HEK293 (cell line): ENCODE data around the gene FERMT3.

Source experiments
- CTCF ChIA-PET: fragments of 350-600 bp; formaldehyde crosslinking; extraction: SDS; loops from one replicate; lab custom pipeline; 2021; ENCODE audit warnings: antibody characterized with exemption; lab: Yijun Ruan, JAX
- POLR2A ChIA-PET: fragments of 300-600 bp; formaldehyde crosslinking; extraction: SDS; loops from one replicate; lab custom pipeline; 2020; ENCODE audit warnings: antibody characterized with exemption, inconsistent platforms; lab: Yijun Ruan, JAX
- H3K27ac ChIP-seq: fragments of 200-500 bp; sonication (Bioruptor generic); 2 replicates; pipeline ENCODE4 v1.5.1; 2014; ENCODE audit warnings: low read depth, low read length, control low read depth, inconsistent platforms; ENCODE audit errors: extremely low read depth
- H3K36me3 ChIP-seq, 2 experiments: fragments of 200-500 bp in 1 of 2; sonication (Bioruptor generic) in 1 of 2; 1 replicate in 1 of 2; 2 replicates in 1 of 2; pipeline ENCODE4 v1.5.1; 2014 to 2017; ENCODE audit warnings: inconsistent platforms in 2 of 2, low read length in 2 of 2; ENCODE audit not compliant: control insufficient read depth in 2 of 2, insufficient read depth in 1 of 2
- H3K4me1 ChIP-seq: fragments of 200-500 bp; sonication (Bioruptor generic); 2 replicates; pipeline ENCODE4 v1.5.1; 2014; ENCODE audit warnings: mild to moderate bottlenecking, low read length, inconsistent platforms; ENCODE audit not compliant: control insufficient read depth, insufficient read depth
- H3K4me3 ChIP-seq: 2 replicates; pipeline ENCODE4 v1.5.1; 2011; ENCODE audit warnings: low read depth, mild to moderate bottlenecking, control low read depth, low read length, moderate library complexity
- H3K9me3 ChIP-seq: fragments of 200-500 bp; sonication (Bioruptor generic); 2 replicates; pipeline ENCODE4 v1.5.1; 2014; ENCODE audit warnings: low read depth, low read length, inconsistent platforms; ENCODE audit not compliant: control insufficient read depth, insufficient read depth
- GLIS1 ChIP-seq: fragments of 450-650 bp; formaldehyde crosslinking; IDR thresholded peaks from 2 replicates; pipeline ENCODE4 v1.5.1; 2016; ENCODE audit warnings: missing biosample characterization, missing genetic modification characterization
- HIC1 ChIP-seq: fragments of 450-650 bp; formaldehyde crosslinking; IDR thresholded peaks from 2 replicates; pipeline ENCODE4 v1.5.1; 2016; ENCODE audit warnings: missing biosample characterization, missing genetic modification characterization
- KLF10 ChIP-seq: fragments of 450-650 bp; IDR thresholded peaks from 2 replicates; pipeline ENCODE4 v1.5.1; 2018; ENCODE audit warnings: missing biosample characterization, mild to moderate bottlenecking, missing genetic modification characterization
- KLF17 ChIP-seq: fragments of 450-650 bp; formaldehyde crosslinking; IDR thresholded peaks from 2 replicates; pipeline ENCODE4 v1.5.1; 2016; ENCODE audit warnings: missing biosample characterization, missing genetic modification characterization
- ZBTB11 ChIP-seq: fragments of 450-650 bp; formaldehyde crosslinking; conservative IDR thresholded peaks from 2 replicates; pipeline ENCODE4 v1.5.1; 2016; ENCODE audit warnings: low read depth, missing biosample characterization, missing genetic modification characterization
- ZBTB44 ChIP-seq: fragments of 450-650 bp; IDR thresholded peaks from 2 replicates; pipeline ENCODE4 v1.5.1; 2018; ENCODE audit warnings: missing biosample characterization, mild to moderate bottlenecking, missing genetic modification characterization
- ZBTB8A ChIP-seq: fragments of 450-650 bp; formaldehyde crosslinking; IDR thresholded peaks from 2 replicates; pipeline ENCODE4 v1.5.1; 2016; ENCODE audit warnings: missing biosample characterization, missing genetic modification characterization
- ZNF10 ChIP-seq: fragments of 450-650 bp; formaldehyde crosslinking; IDR thresholded peaks from 2 replicates; pipeline ENCODE4 v1.5.1; 2017; ENCODE audit warnings: missing biosample characterization, missing genetic modification characterization
- ZNF280D ChIP-seq: fragments of 450-650 bp; formaldehyde crosslinking; IDR thresholded peaks from 2 replicates; pipeline ENCODE4 v1.5.1; 2016; ENCODE audit warnings: missing biosample characterization, missing genetic modification characterization
- ZNF529 ChIP-seq: fragments of 450-650 bp; formaldehyde crosslinking; IDR thresholded peaks from 2 replicates; pipeline ENCODE4 v1.5.1; 2017; ENCODE audit warnings: missing genetic modification characterization, missing biosample characterization; ENCODE audit not compliant: insufficient replicate concordance
- ZNF560 ChIP-seq: fragments of 450-650 bp; formaldehyde crosslinking; IDR thresholded peaks from 2 replicates; pipeline ENCODE4 v1.5.1; 2017; ENCODE audit warnings: missing biosample characterization, missing genetic modification characterization, borderline replicate concordance
- ZNF580 ChIP-seq: fragments of 450-650 bp; formaldehyde crosslinking; IDR thresholded peaks from 2 replicates; pipeline ENCODE4 v1.5.1; 2016; ENCODE audit warnings: missing biosample characterization, missing genetic modification characterization
- ZNF600 ChIP-seq: fragments of 450-650 bp; formaldehyde crosslinking; IDR thresholded peaks from 2 replicates; pipeline ENCODE4 v1.5.1; 2016; ENCODE audit warnings: missing biosample characterization, missing genetic modification characterization
- ZNF701 ChIP-seq: fragments of 450-650 bp; formaldehyde crosslinking; IDR thresholded peaks from 2 replicates; pipeline ENCODE4 v1.5.1; 2016; ENCODE audit warnings: missing biosample characterization, missing genetic modification characterization

The FERMT3 gene

GRCh38 chr11:64264371-64264852 lies 57.9 kb downstream of the FERMT3 start (continued):
- TF ChIP-seq ZBTB11 (tag by site-specific recombination) = no peak

- H3K9me3 ChIP-seq = no peaks in the 10 kb centered on the region
- peaks cover 0 to 57% of the 10 kb centered on the region in 2 experiments; a peak in 1 of 3 replicates for H3K36me3 ChIP-seq
- H3K4me1 ChIP-seq = peaks cover 2% of the 10 kb centered on the region; the same call in 1 of the 2 replicates
- H3K27ac ChIP-seq = no peak overlapping the region
- POLR2A ChIA-PET = interaction anchor here (0.6 to 7.0 kb wide), 3 partner anchors 12 to 15 kb away, joined by 3 to 52 read pairs (median 3); partner anchors contain the start of gene PLCB3
- TF ChIP-seq ZNF280D (tag by site-specific recombination) = no peak
- TF ChIP-seq HIC1 = 0 out of 2 replicates have a peak, but pooled peaks have one; percentile 28
- no peak for TF ChIP-seq ZNF580 (tag by site-specific recombination)
- TF ChIP-seq ZNF10 (tag by site-specific recombination) = no peak
- TF ChIP-seq KLF17 (tag by site-specific recombination) = no peak
- TF ChIP-seq GLIS1 (tag by site-specific recombination) = peak; percentile 34
- H3K4me3 ChIP-seq = no peak overlapping the region
- CTCF ChIA-PET = interaction anchor here (0.6 to 1.6 kb wide), 3 partner anchors 14 to 39 kb away, joined by 3 to 11 read pairs (median 5); partner anchors contain the start of gene PLCB3
Measured at GRCh38 chr11:64265176-64266160, 58.9 kb downstream of the FERMT3 start.

- CTCF ChIA-PET = interaction anchor here (6.8 kb wide), 1 partner anchor 36 kb away, joined by 81 read pairs; the partner anchor contains the start of genes CATSPERZ and ESRRA
- POLR2A ChIA-PET = interaction anchor here (6.5 to 7.0 kb wide), 2 partner anchors 15 to 22 kb away, joined by 52 to 96 read pairs; partner anchors contain the start of genes FKBP2, PLCB3 and PPP1R14B
- no peak overlapping the region for H3K27ac ChIP-seq
- peaks cover 2% of the 10 kb centered on the region; the same call in 1 of the 2 replicates for H3K4me1 ChIP-seq
- peaks cover 0 to 52% of the 10 kb centered on the region in 2 experiments; a peak in 1 of 3 replicates for H3K36me3 ChIP-seq
- H3K4me3 ChIP-seq = no peak overlapping the region
- no peaks in the 10 kb centered on the region for H3K9me3 ChIP-seq
- no peak for TF ChIP-seq ZBTB44 (tag by site-specific recombination)
- no peak for TF ChIP-seq ZNF560 (tag by site-specific recombination)
- TF ChIP-seq ZNF701 (tag by site-specific recombination) = no peak
- no peak for TF ChIP-seq ZNF600
- no peak for TF ChIP-seq KLF10 (tag by site-specific recombination)
- TF ChIP-seq ZBTB8A = no peak
- TF ChIP-seq ZNF529 (tag by site-specific recombination) = no peak
Measured at GRCh38 chr11:64266339-64266738, 59.8 kb downstream of the FERMT3 start.
